Parathyroid adenoma (tissue), 2 donors: ENCODE results near the gene APIP.

Experiments used
- H2AFZ ChIP-seq: fragments of 300-600 bp; sonication (generic); one replicate; pipeline ENCODE4 v1.7.0; 2017; ENCODE audit warnings: antibody characterized with exemption, mild to moderate bottlenecking
- H3K27ac ChIP-seq: fragments of 300-600 bp; sonication (generic); one replicate; pipeline ENCODE4 v1.7.0; 2017
- H3K27me3 ChIP-seq: fragments of 300-600 bp; sonication (generic); one replicate; pipeline ENCODE4 v1.7.0; 2017; ENCODE audit warnings: low read length; ENCODE audit not compliant: control insufficient read depth, insufficient read depth
- H3K36me3 ChIP-seq: fragments of 300-600 bp; sonication (generic); one replicate; pipeline ENCODE4 v1.7.0; 2017; ENCODE audit warnings: low read length; ENCODE audit not compliant: control insufficient read depth, insufficient read depth
- H3K4me1 ChIP-seq: fragments of 300-600 bp; sonication (generic); one replicate; pipeline ENCODE4 v1.7.0; 2017; ENCODE audit warnings: control low read depth
- H3K4me2 ChIP-seq: fragments of 300-600 bp; sonication (generic); one replicate; pipeline ENCODE4 v1.7.0; 2017; ENCODE audit warnings: low read length
- H3K4me3 ChIP-seq: fragments of 300-600 bp; sonication (generic); one replicate; pipeline ENCODE4 v1.7.0; 2017; ENCODE audit warnings: low read depth, low read length
- H3K79me2 ChIP-seq: fragments of 300-600 bp; sonication (generic); one replicate; pipeline ENCODE4 v1.7.0; 2017; ENCODE audit warnings: control low read depth
- H3K9ac ChIP-seq: fragments of 300-600 bp; sonication (generic); one replicate; pipeline ENCODE4 v1.7.0; 2017; ENCODE audit warnings: mild to moderate bottlenecking
- H3K9me3 ChIP-seq: fragments of 300-600 bp; sonication (generic); one replicate; pipeline ENCODE4 v1.7.0; 2017; ENCODE audit warnings: low read length; ENCODE audit not compliant: control insufficient read depth
- CTCF ChIP-seq: fragments of 300-600 bp; sonication (generic); IDR thresholded peaks from one replicate; pipeline ENCODE4 v1.7.0; 2017; ENCODE audit warnings: antibody characterized with exemption, mild to moderate bottlenecking
- donor health status: primary hyperparathyroidism.

Gene APIP

DNA sequence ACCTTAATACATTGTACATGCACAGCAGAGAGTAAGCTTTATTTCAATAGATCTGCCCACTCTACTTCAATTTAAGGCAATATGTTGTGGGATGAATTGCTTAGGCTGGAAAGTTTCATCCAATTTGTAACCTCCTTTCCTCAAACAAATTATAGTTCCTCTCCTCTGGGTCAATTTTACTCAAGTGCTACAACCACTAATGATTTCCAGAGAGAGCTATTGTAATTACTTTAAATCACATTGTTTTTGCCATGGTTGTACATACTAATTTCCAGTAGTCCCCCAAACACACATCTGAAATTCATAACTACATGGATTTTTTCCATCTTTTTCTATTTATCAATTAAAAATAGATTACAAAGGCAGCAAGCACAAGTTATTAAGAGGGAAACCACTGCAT is 72.9 kb downstream of the APIP start:
- Histone ChIP-seq H3K9ac (no peak overlapping the region), H3K27me3 (no peaks in the 10 kb centered on the region), H3K27ac (no peak overlapping the region), H3K79me2 (no peaks in the 10 kb centered on the region), H3K9me3 (no peaks in the 10 kb centered on the region), H3K36me3 (no peaks in the 10 kb centered on the region), H3K4me2 (no peak overlapping the region), H3K4me1 (no peaks in the 10 kb centered on the region), H3K4me3 (no peak overlapping the region), H2AFZ (no peak overlapping the region)
- TF ChIP-seq CTCF, result no peak

DNA sequence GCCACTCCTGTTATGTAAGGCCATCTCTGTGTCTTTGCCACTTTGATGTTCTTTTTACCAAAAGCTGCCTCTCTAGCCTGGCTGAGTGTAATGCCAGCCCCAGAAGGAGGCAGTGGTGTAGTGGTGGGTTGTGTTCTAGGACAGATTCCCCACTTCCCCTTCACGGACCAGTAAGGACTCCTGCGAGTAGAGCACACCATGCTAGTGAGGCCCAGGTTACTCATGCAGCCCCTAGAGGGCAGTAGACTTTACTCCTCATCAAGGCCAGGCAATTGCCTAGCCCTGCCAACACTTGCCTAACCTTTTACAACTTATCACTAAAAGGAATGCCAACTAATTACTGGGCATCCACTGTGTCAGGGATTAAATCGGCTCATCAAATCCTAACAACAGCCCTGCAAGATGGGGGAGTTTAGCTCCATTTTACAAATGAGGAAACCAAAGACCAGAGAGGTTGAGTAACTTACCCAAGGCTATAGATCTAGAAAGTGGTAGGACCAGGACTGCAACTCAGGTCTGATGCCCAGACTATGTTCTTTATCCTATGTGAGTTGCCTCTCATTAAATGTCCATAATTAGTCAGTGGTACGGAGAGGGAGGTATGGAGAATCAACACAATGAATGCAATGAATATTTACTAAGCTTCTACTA is 75.3 kb downstream of the APIP start:
- Histone ChIP-seq H2AFZ (no peak overlapping the region), H3K27me3 (no peaks in the 10 kb centered on the region), H3K4me3 (no peak overlapping the region), H3K9me3 (no peaks in the 10 kb centered on the region), H3K4me1 (no peaks in the 10 kb centered on the region), H3K79me2 (no peaks in the 10 kb centered on the region), H3K27ac (no peak overlapping the region), H3K36me3 (no peaks in the 10 kb centered on the region), H3K4me2 (no peak overlapping the region), H3K9ac (no peak overlapping the region)
- TF ChIP-seq CTCF, result peak; percentile 7

DNA sequence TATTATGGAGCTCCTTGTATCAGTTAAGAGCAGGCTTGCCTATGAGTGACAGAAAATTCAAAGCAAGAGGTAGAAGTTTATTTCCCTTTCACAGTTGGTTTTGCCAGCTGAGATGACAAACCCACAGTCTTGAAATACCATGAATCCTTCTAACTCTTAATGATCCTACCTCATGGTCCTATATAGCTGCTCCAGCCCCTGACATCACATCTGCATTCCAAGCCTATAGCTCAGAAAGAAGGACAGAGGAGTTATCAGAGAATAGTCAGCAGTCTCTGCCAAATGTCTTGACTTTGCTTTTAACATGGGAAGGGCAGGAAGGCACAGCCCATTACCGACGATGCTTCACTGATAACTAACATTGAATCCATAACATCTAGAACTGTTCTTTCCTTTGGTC is 76.2 kb downstream of the APIP start:
- no peaks in the 10 kb centered on the region for H3K4me1 ChIP-seq
- no peak overlapping the region for H2AFZ ChIP-seq
- H3K9ac ChIP-seq, result no peak overlapping the region
- no peak overlapping the region for H3K27ac ChIP-seq
- H3K4me2 ChIP-seq, result no peak overlapping the region
- H3K4me3 ChIP-seq, result no peak overlapping the region
- no peaks in the 10 kb centered on the region for H3K79me2 ChIP-seq
- no peak for TF ChIP-seq CTCF
- H3K9me3 ChIP-seq, result no peaks in the 10 kb centered on the region
- no peaks in the 10 kb centered on the region for H3K36me3 ChIP-seq
- no peaks in the 10 kb centered on the region for H3K27me3 ChIP-seq

GRCh38 chr11:34836958-34837856 is 79.0 kb downstream of the APIP start:
- no peak overlapping the region for H3K4me3 ChIP-seq
- no peaks in the 10 kb centered on the region for H3K79me2 ChIP-seq
- TF ChIP-seq CTCF, result no peak
- no peak overlapping the region for H3K4me2 ChIP-seq
- H2AFZ ChIP-seq, result no peak overlapping the region
- no peaks in the 10 kb centered on the region for H3K36me3 ChIP-seq
- H3K27me3 ChIP-seq, result no peaks in the 10 kb centered on the region
- no peak overlapping the region for H3K27ac ChIP-seq
- no peak overlapping the region for H3K9ac ChIP-seq
- no peaks in the 10 kb centered on the region for H3K9me3 ChIP-seq
- H3K4me1 ChIP-seq, result no peaks in the 10 kb centered on the region
